NCI-H128 (cell line): Measurements from ENCODE around the gene FERMT3.

Experiments used
- DNase-seq: peaks from one replicate; lab custom pipeline; 2025; ENCODE audit not compliant: unreplicated experiment; lab: John Stamatoyannopoulos, UW

FERMT3 gene

GRCh38 chr11:64185693-64186491 is 20.6 kb upstream of the FERMT3 start, which contains the start of gene STIP1:
STIP1 (plus strand) TSS chr11:64186171; CDS start chr11:64186262, 91 bp downstream.
- peak; percentile 100 for DNase-seq

- DNase-seq, result no peak
These were observed 19.9 kb upstream of the FERMT3 start for GRCh38 chr11:64186492-64187165.

GRCh38 chr11:64192434-64192833 is 14.1 kb upstream of the FERMT3 start:
- DNase-seq, result no peak

- DNase-seq, result no peak
These were observed 9.9 kb upstream of the FERMT3 start for GRCh38 chr11:64196626-64197025.

GRCh38 chr11:64198511-64198910 is 8.0 kb upstream of the FERMT3 start:
- DNase-seq, result no peak

- no peak for DNase-seq
These were observed 5.0 kb upstream of the FERMT3 start for GRCh38 chr11:64201543-64201942.

GRCh38 chr11:64202992-64203391 is 3.5 kb upstream of the FERMT3 start:
- DNase-seq, result no peak

GRCh38 chr11:64203421-64204079 is 3.0 kb upstream of the FERMT3 start:
- DNase-seq, result no peak

GRCh38 chr11:64204080-64204440 is 2.5 kb upstream of the FERMT3 start:
- DNase-seq, result no peak

GRCh38 chr11:64204464-64204989 is 2.0 kb upstream of the FERMT3 start:
- DNase-seq, result peak; percentile 93

- DNase-seq, result no peak
These were observed 950 bp downstream of the FERMT3 start for GRCh38 chr11:64207256-64208085.

- no peak for DNase-seq
These were observed 1.7 kb downstream of the FERMT3 start for GRCh38 chr11:64208086-64208795.

GRCh38 chr11:64208796-64209562 is 2.5 kb downstream of the FERMT3 start:
- no peak for DNase-seq

GRCh38 chr11:64209563-64209843 is 3.0 kb downstream of the FERMT3 start:
- no peak for DNase-seq

- no peak for DNase-seq
These were observed 3.9 kb downstream of the FERMT3 start for GRCh38 chr11:64210301-64211020.

- DNase-seq, result no peak
These were observed 4.8 kb downstream of the FERMT3 start for GRCh38 chr11:64211181-64211872.

GRCh38 chr11:64216879-64217278 is 10.4 kb downstream of the FERMT3 start:
- no peak for DNase-seq

GRCh38 chr11:64218628-64219353 is 12.3 kb downstream of the FERMT3 start:
- DNase-seq, result no peak
